HepG2 (cell line): ENCODE data around the gene EMILIN1. TPM values are rescaled to one million over a fixed set of nuclear protein-coding genes. Genes with fewer than 3 reads are reported as not detected.
A peak's percentile ranks its signal among the peaks of the same experiment; 100 is the strongest.

Source experiments
- ATAC-seq: fragments of 200-7000 bp; cut with Tn5 transposase; 3 replicates; pipeline ENCODE4 v1.9.1; 2020; ENCODE audit warnings: mild to moderate bottlenecking, moderate library complexity
- BruUV-seq: library from RNA; stranded (reverse); fragments of 400-500 nt; replicated peaks from 2 replicates; lab custom pipeline; 2021; lab: Mats Ljungman, UMichigan
- CTCF ChIA-PET: fragments of 300-600 bp; formaldehyde crosslinking; extraction: SDS; loops from one replicate; lab custom pipeline; 2021; ENCODE audit warnings: low total read pairs, inconsistent platforms, low intra/inter-chr PET ratio; lab: Yijun Ruan, JAX
- POLR2A ChIA-PET: fragments of 350-600 bp; sonication (Branson Sonifier 250); formaldehyde crosslinking; loops from one replicate; lab custom pipeline; 2020; ENCODE audit warnings: antibody characterized with exemption, inconsistent platforms; lab: Yijun Ruan, JAX
- DNase-seq: peaks from one replicate; pipeline ENCODE4 v3.0.0-alpha.2; 2015; ENCODE audit warnings: low spot score
- FAIRE-seq: peaks from 3 replicates; lab custom pipeline; 2011; peaks lifted over from hg19 to GRCh38; lab: Jason Lieb, UNC
- H2AFZ ChIP-seq: one replicate; pipeline ENCODE4 v1.6.1; 2011; ENCODE audit warnings: low read length, inconsistent platforms
- H3K27ac ChIP-seq: fragments of 300-600 bp; 3 replicates; pipeline ENCODE4 v1.8.0; 2011; ENCODE audit warnings: mixed run types, mild to moderate bottlenecking, mixed read lengths, low read length, inconsistent platforms; ENCODE audit not compliant: insufficient read depth; ENCODE audit errors: extremely low read length
- H3K27me3 ChIP-seq, 2 experiments: fragments of 200-600 bp in 1 of 2; 2 replicates in 1 of 2; 3 replicates in 1 of 2; pipeline versions ENCODE4 v1.6.0 to v1.8.0; 2011; ENCODE audit warnings: low read length in 2 of 2, mild to moderate bottlenecking in 2 of 2, moderate library complexity in 2 of 2, inconsistent platforms in 1 of 2; ENCODE audit not compliant: insufficient read depth in 2 of 2, control insufficient read depth in 1 of 2
- H3K36me3 ChIP-seq, 2 experiments: fragments of 200-600 bp in 1 of 2; replicated peaks in 1 of 2; 2 replicates in 1 of 2; 3 replicates in 1 of 2; pipeline versions ENCODE4 v1.5.1 to v1.8.0; 2011; ENCODE audit warnings: low read length in 2 of 2, inconsistent platforms in 1 of 2; ENCODE audit not compliant: insufficient read depth in 2 of 2, control insufficient read depth in 1 of 2
- H3K4me1 ChIP-seq: 2 replicates; pipeline ENCODE4 v1.5.1; 2012; ENCODE audit warnings: low read length, inconsistent platforms; ENCODE audit not compliant: insufficient read depth
- H3K4me2 ChIP-seq: 2 replicates; pipeline ENCODE4 v1.6.0; 2011; ENCODE audit warnings: low read depth, low read length, inconsistent platforms
- H3K4me3 ChIP-seq, 3 experiments: fragments of 200-600 bp in 1 of 3; sonication (generic), shearing (Covaris generic) in 1 of 3; replicated peaks in 1 of 3; 2 replicates each; pipeline ENCODE4 v1.5.1; 2011 to 2016; ENCODE audit warnings: low read length in 3 of 3, inconsistent platforms in 2 of 3, low read depth in 2 of 3, mild to moderate bottlenecking in 2 of 3, control low read depth in 1 of 3, mixed read lengths in 1 of 3; ENCODE audit not compliant: insufficient read depth in 1 of 3
- H3K79me2 ChIP-seq: one replicate; pipeline ENCODE4 v1.6.1; 2011; ENCODE audit warnings: low read length, inconsistent platforms; ENCODE audit not compliant: insufficient read depth
- H3K9ac ChIP-seq: 2 replicates; pipeline ENCODE4 v1.6.0; 2011; ENCODE audit warnings: mild to moderate bottlenecking, low read depth, low read length, inconsistent platforms; ENCODE audit not compliant: insufficient read depth
- H3K9me3 ChIP-seq: 2 replicates; pipeline ENCODE4 v1.5.1; 2012; ENCODE audit warnings: mild to moderate bottlenecking, low read length
- H4K20me1 ChIP-seq: 2 replicates; pipeline ENCODE4 v1.6.0; 2011; ENCODE audit warnings: inconsistent platforms, mild to moderate bottlenecking, low read length, moderate library complexity; ENCODE audit not compliant: insufficient read depth
- BRD4 ChIP-seq: sonication (generic); formaldehyde crosslinking; IDR thresholded peaks from 2 replicates; pipeline ENCODE4 v1.4.0; 2020; ENCODE audit warnings: missing genetic modification reagents
- CEBPB ChIP-seq: IDR thresholded peaks from 2 replicates; pipeline ENCODE4 v1.6.1; 2011; ENCODE audit warnings: low read depth, low read length, improper control_type of control experiment, borderline replicate concordance
- GATAD2A ChIP-seq: IDR thresholded peaks from 2 replicates; pipeline ENCODE4 v1.6.1; 2016
- GMEB1 ChIP-seq: sonication (generic); formaldehyde crosslinking; IDR thresholded peaks from 2 replicates; pipeline ENCODE4 v1.5.1; 2020; ENCODE audit warnings: missing genetic modification reagents, mild to moderate bottlenecking, borderline replicate concordance
- NR2F6 ChIP-seq, 2 experiments: IDR thresholded peaks; 2 replicates each; pipeline ENCODE4 v1.6.1; 2016; ENCODE audit warnings: antibody characterized with exemption in 1 of 2, mild to moderate bottlenecking in 1 of 2
- POLR2AphosphoS5 ChIP-seq: IDR thresholded peaks from 2 replicates; pipeline ENCODE4 v1.6.1; 2012; ENCODE audit warnings: low read depth, low read length
- SMAD1 ChIP-seq: sonication (generic); formaldehyde crosslinking; IDR thresholded peaks from 2 replicates; pipeline ENCODE4 v1.4.0; 2020; ENCODE audit warnings: missing genetic modification reagents, low read depth, mild to moderate bottlenecking, borderline replicate concordance
- STAG1 ChIP-seq: sonication (generic); formaldehyde crosslinking; IDR thresholded peaks from 2 replicates; pipeline ENCODE4 v1.4.0; 2020; ENCODE audit warnings: missing genetic modification reagents
- THRA ChIP-seq: sonication (generic); formaldehyde crosslinking; IDR thresholded peaks from 2 replicates; pipeline ENCODE4 v1.4.0; 2020; ENCODE audit warnings: missing genetic modification reagents, borderline replicate concordance
- THYN1 ChIP-seq: sonication (generic); formaldehyde crosslinking; IDR thresholded peaks from 2 replicates; pipeline ENCODE4 v1.8.1; 2023; ENCODE audit warnings: low read depth, mild to moderate bottlenecking, moderate library complexity, missing genetic modification reagents, borderline replicate concordance
- YEATS4 ChIP-seq: sonication (generic); formaldehyde crosslinking; IDR thresholded peaks from 2 replicates; pipeline ENCODE4 v1.4.0; 2020; ENCODE audit warnings: missing genetic modification reagents, borderline replicate concordance
- ZNF547 ChIP-seq: sonication (generic); formaldehyde crosslinking; IDR thresholded peaks from 2 replicates; pipeline ENCODE4 v1.5.1; 2020; ENCODE audit warnings: mild to moderate bottlenecking, missing genetic modification reagents
- ZNF567 ChIP-seq: sonication (generic); formaldehyde crosslinking; IDR thresholded peaks from 2 replicates; pipeline ENCODE4 v1.8.1; 2023; ENCODE audit warnings: mild to moderate bottlenecking, missing genetic modification reagents, borderline replicate concordance
- ZNF577 ChIP-seq: sonication (generic); formaldehyde crosslinking; IDR thresholded peaks from 2 replicates; pipeline ENCODE4 v1.4.0; 2020; ENCODE audit warnings: mild to moderate bottlenecking, low read depth, missing genetic modification reagents, borderline replicate concordance
- ZNF644 ChIP-seq: IDR thresholded peaks from 2 replicates; pipeline ENCODE4 v1.6.1; 2016; ENCODE audit warnings: low read depth
- ZNF777 ChIP-seq: sonication (generic); formaldehyde crosslinking; IDR thresholded peaks from 2 replicates; pipeline ENCODE4 v1.4.0; 2020; ENCODE audit warnings: missing genetic modification reagents
- WGBS: methylation state at CpG from one replicate; pipeline ENCODE4 v1.1.6; 2017; ENCODE audit warnings: low lambda C conversion rate; 5-methylcytosine and 5-hydroxymethylcytosine counted together
- in situ Hi-C: cut with HindIII; loops from 2 replicates; pipeline ENCODE4 v1.10.0; 2017; ENCODE audit warnings: low pct_unique_long_range_greater_than_20kb; ENCODE audit not compliant: extremely low pct_ligation_motif_present
- intact Hi-C: fragments of 100-400 bp; cut with micrococcal nuclease; formaldehyde crosslinking; loops from one replicate; pipeline ENCODE4 v1.10.0; 2022; ENCODE audit not compliant: unreplicated experiment
- polyA plus RNA-seq, 8 experiments: library from polyadenylated mRNA; depleted of rRNA in 3 of 8; stranded (reverse) in 7 of 8; unstranded in 1 of 8; fragments of >200 nt; fragmentation: Illumina TruSeq in 4 of 8; extraction: Trizol in 4 of 8; gene quantifications; 2 replicates each; pipeline versions ENCODE4 v1.2.1 to v1.2.3, GENCODE V29; 2011 to 2016; ENCODE audit warnings: low read depth in 4 of 8, missing spikeins in 1 of 8, mixed read lengths in 1 of 8; ENCODE audit not compliant: insufficient read depth in 1 of 8
- total RNA-seq, 5 experiments: library from RNA; depleted of rRNA; stranded (reverse); fragments of >200 nt; fragmentation: Illumina TruSeq; extraction: Trizol; gene quantifications; 2 replicates each; pipeline ENCODE4 v1.2.3, GENCODE V29; 2016; ENCODE audit warnings: low read depth in 1 of 5
- TF ChIP-seq, protein P1 (sequence below): IDR thresholded peaks from 2 replicates; pipeline ENCODE4 v1.6.1; 2016; ENCODE audit warnings: control low read depth

Gene EMILIN1
- total and polyA plus RNA-seq, 2 of the 13 experiments (the other 11 are each of a cell fraction or from before 2014, with no cell fraction given), result 8.1 to 9.7 TPM

- peak; percentile 87; the same call in 1 of the 2 replicates for TF ChIP-seq CEBPB
- TF ChIP-seq ZNF577 (CRISPR knock-in tag), result no peak
Measured at GRCh38 chr2:27083410-27084296, 5.2 kb downstream of the EMILIN1 start (continued).

DNA sequence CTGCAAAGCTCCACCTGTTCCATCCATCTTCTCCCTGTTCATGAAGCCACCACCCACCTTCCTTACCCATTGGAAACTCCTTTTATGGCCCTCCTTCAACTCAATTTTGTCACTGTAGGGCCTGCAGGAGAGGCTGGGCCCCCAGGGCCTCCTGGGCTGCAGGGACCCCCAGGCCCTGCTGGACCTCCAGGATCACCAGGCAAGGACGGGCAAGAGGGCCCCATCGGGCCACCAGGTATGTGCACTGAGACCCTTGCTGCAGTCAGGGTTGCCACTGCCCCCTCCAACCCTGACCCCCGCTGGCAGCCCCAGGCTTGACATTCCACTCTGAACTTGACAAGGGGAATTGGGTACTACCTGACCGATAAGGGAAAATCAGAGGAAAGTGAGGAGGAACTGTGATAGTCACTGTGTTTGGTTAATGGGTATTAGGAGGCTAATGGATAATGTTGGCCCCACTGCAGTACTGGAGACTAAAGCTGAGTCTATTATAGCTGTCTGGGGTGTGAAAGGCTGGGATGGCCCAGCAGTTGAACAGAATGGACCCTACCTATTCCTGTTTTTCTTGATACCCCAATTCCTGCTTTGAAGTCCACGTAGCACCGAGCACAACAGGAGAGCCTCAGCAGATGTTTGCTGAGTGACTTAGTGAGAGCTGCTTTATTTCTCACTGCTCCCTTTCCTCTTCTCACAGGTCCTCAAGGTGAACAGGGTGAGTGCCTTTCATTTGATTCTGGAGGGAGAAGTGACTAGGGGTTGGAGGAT lies 6.1 kb downstream of the EMILIN1 start:
- in situ Hi-C loops (no loop called here), intact Hi-C loops (loop anchor here (5.0 to 10.0 kb wide), 3 partner anchors 50 to 1163 kb away; partner anchors contain the start of gene TMEM214)
- Histone ChIP-seq H3K9me3 (no peaks in the 10 kb centered on the region), H3K4me1 (peaks cover 76% of the 10 kb centered on the region), H3K4me3 (0 out of 6 replicates have a peak overlapping the region, but pooled peaks of 1 of the 3 experiments have one; percentile 15), H3K4me2 (peak overlapping the region; percentile 52), H3K27me3 (no peaks in the 10 kb centered on the region), H3K27ac (no peak overlapping the region), H4K20me1 (no peaks in the 10 kb centered on the region), H3K36me3 (no peaks in the 10 kb centered on the region; a peak in 2 of 5 replicates), H3K9ac (peak overlapping the region; percentile 51), H3K79me2 (peaks cover 28% of the 10 kb centered on the region), H2AFZ (no peak overlapping the region)
- ChIA-PET CTCF (no interaction called here), POLR2A (interaction anchor here (0.9 to 9.2 kb wide), 11 partner anchors 8 to 128 kb away, joined by 3 to 106 read pairs (median 4); partner anchors contain the start of genes ABHD1, AGBL5, ATRAID and OST4)
- BruUV-seq, result no TSS peak
- DNase-seq, result no peak
- FAIRE-seq, result no peak
- ATAC-seq, result no peak
- 58% methylated on average over 6 of the region's 6 CpGs for WGBS
- TF ChIP-seq GMEB1 (CRISPR knock-in tag) (no peak), ZNF547 (CRISPR knock-in tag) (0 out of 2 replicates have a peak, but pooled peaks have one; percentile 8), STAG1 (CRISPR knock-in tag) (no peak), THYN1 (no peak), BRD4 (CRISPR knock-in tag) (no peak), GATAD2A (CRISPR knock-in tag) (0 out of 2 replicates have a peak, but pooled peaks have one; percentile 5), YEATS4 (no peak), ZNF567 (no peak), THRA (CRISPR knock-in tag) (0 out of 2 replicates have a peak, but pooled peaks have one; percentile 13), ZNF644 (CRISPR knock-in tag) (no peak), POLR2AphosphoS5 (peak; percentile 18; the same call in 1 of the 2 replicates), ZNF777 (CRISPR knock-in tag) (no peak), SMAD1 (CRISPR knock-in tag) (no peak), NR2F6 (IDR thresholded peaks at IDR 0.05) (no peak), NR2F6 (CRISPR knock-in tag; IDR thresholded peaks at IDR 0.05) (0 out of 2 replicates have a peak, but pooled peaks have one; percentile 3)
- TF ChIP-seq, protein P1, sequence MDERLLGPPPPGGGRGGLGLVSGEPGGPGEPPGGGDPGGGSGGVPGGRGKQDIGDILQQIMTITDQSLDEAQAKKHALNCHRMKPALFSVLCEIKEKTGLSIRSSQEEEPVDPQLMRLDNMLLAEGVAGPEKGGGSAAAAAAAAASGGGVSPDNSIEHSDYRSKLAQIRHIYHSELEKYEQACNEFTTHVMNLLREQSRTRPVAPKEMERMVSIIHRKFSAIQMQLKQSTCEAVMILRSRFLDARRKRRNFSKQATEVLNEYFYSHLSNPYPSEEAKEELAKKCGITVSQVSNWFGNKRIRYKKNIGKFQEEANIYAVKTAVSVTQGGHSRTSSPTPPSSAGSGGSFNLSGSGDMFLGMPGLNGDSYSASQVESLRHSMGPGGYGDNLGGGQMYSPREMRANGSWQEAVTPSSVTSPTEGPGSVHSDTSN (CRISPR knock-in tag), result no peak
